Measurements from ENCODE around the gene IFNL2.
"Not testable (repeated sequence)": the region's sequence is repeated elsewhere in the genome, so short reads cannot be mapped to it uniquely, and the experiment has no call there.

The IFNL2 gene

DNA sequence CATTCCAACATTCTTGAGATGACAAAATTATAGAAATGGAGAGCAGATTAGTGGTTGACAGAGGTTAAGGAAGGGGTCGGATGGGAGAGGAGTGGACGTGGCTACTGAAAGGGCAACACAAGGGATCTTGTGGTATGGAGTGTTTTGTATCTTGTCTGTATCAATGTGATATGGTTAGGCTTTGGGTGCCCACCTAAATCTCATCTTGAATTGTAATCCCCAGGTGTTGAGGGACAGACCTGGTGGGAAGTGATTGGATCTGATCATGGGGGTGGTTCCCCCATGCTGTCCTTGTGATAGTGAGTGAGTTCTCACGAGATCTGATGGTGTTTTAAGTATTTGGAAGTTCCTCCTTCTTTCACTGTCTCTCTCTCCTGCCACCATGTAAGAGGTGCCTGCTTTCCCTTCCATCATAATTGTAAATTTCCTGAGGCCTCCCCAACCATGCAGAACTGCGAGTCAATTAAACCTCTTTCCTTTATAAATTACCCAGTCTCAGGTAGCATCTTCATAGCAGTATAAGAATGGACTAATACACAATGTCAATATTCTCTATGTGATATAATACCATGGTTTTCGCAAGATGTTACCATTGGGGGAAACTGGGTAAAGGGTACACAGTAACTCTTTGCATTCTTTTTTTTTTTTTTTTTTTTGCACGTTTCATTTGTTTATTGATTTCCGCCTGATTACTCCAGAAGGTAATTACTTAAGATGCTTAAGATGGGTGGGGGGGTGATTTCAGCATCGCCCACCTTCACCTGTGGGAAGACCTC, 14.6 kb upstream of the IFNL2 start:
- no peak for DNase-seq

DNA sequence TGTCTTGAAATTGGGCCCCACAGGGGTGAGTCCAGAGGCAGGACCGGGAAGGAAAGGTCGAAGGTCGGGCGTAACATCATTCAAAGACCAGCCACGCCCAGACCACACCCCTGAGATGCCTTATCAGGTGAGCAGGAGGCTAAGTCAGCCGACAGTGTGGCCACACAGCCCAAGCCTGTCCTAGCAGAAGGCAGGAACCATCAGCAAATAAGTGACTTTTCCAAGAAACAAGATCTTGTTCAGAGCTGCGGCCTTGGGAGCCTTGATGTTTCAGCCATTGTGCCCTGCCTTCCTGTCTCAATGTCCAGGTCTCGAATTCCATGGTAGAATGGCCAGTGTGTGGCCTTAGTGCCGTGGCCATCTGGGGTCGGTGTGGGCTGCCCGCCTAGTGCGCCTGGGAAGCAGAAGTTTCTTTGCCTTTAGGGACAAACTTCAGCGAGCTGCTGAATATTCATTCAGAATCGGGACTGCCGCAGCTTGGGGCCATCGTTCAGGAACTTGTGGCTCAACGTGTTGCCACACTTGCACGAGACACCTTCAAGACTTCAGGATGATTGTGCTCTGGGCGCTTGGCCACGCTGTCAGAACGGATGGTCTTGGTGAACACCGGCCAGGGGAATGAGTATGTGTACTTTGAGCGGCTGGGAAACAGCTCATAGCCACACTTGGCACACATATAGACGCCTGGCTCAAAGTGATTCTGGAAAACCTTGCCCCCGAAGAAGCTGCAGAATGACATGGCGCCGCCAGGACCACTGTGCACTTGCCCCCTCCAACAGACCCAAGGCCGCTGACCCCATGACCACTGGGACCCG, 13.5 kb upstream of the IFNL2 start:
- DNase-seq: no peak

DNA sequence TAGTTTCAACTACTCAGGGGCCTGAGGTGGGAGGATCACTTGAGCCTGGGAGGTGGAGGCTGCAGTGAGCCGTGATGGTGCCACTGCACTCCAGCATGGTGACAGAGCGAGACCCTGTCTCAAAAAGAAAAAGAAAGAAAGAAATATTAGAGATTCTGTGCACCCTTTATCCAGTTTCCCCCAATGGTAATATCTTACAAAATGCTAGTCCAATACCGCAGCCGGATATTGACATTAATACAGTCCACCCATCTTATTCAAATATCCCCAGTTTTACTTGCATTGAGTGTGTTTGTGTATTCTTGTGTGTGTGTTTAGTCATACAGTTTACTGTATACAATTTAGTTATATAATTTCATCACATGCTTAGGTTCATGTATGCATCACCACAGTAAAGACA, 11.0 kb upstream of the IFNL2 start:
- no peak for DNase-seq

DNA sequence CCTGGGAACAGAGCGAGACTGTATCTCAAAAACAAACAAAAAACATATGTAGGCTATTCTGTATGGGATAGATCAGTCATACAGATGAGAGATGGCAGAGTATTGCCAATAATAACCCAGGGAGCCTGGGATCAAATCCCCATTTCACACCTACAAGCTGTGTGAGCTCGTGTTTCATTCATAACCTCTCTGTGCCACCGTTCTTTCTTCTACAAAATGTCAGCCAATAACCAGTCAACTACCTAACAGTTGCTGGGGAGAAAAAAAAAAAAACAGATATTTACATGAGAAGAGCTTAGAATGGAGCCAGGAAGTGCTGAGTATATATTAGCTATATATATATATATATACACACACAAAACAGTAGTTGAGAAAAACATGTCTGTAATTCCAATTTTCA, 6.5 kb upstream of the IFNL2 start:
- no peak for DNase-seq

DNA sequence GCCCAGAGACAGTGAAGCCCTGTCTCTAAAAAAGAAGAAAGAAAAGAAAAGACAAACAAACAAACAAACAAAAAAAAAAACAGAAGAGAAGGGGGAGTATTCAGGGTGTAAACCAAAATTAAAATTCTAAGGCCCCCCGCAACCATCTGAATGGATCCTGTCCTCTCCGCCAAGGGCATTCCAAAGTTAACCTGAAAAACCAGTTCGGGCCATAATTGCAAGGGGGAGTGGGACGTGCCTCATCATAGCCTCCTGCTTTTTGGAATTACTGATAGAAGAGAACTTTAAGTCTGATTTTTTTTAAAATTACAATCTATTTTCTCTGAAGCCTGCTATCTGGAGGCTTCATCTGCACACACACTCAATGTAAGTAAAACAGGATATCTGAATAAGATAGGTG, 5.7 kb upstream of the IFNL2 start:
- DNase-seq: no peak

DNA sequence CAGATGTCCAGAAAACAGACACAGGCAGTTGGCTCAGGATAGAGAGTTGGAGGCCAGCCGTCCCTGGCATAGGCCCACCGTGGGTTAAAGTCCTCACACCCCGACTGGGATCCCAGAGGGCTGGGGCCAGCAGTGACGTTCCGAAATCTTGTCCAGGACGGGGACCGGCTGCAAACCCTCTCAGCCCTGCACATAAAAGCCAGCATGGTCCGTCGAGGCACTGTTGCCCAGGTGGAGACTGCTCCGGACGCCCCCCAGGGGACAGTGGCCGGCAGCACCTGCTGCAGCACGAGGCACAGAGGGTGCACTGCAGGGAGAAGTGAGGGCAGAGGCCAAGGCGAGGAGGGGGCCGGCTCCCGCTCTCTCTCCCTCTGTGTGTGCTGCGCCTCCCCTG, 4.3 kb upstream of the IFNL2 start:
- no peak for DNase-seq

DNA sequence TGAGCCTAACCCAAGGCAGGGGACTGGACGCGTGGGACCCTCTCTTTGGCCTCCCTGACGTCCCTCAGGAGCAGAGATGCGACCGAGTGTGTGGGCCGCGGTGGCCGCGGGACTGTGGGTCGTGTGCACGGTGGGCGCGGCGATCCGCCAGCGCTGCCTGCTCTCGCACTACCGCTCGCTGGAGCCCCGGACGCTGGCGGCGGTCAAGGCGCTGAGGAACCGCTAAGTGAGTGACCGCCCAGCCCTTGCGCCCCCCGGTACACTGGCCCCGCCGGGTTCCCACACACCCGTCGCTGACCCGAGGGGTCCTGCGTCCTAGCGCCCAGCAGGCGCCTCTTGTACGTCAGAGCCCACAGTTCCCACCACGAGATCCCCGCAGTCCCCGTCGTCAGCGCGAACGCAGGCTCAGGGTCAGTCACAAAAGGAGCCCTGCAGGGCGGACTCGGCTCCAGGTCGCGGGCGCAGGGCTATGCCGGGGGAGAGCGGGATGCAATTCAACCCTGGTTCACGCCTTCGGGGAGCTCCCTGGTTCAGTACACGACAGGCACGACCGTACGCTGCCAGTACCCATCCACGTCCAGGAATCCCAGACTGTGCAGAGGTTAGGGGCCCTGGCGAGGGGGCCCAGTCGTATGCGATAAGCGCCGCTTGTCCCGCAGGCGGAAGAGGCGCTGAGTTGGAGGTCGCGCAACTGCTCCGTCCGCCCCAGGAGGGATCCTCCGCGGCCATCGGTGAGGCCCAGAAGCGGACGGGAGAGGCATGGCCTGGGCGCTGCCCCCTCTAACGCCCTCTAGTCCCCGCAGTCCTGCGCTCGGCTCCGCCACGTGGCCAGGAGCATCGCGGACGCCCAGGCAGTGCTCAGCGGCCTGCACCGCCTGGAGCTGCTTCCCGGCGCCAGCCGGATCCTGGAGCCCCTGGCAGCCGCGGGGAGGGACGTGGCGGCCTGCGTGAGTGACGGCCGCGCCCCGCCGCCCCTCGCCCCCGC, 3.6 kb upstream of the IFNL2 start:
- DNase-seq: no peak

DNA sequence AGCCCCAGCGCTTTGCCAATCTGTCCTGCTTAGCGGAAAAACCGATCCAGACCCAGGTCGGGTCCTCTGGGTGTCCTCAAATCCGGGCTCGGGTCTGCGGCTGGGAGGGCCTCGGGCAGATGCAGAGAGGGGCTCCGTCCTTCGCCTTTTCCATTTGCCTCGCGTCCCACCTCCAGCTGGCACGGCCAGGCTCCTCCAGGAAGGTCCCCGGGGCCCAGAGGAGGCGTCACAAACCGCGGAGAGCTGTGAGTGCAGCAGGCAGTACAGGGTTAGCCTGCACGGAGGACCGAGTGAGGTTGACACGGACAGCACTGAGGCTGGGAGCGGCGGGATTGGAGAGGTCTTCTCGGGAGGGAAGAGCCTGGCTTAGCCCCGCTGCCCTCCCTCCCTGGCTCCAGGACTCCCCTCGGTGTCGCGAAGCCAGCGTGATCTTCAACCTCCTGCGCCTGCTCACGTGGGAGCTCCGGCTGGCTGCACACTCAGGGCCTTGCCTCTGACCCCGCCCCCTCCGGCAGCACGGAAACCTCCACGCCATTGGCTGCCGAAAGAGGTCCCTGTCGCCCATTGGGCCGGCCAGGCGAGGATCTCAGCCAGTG, 2.8 kb upstream of the IFNL2 start:
- no peak for DNase-seq

DNA sequence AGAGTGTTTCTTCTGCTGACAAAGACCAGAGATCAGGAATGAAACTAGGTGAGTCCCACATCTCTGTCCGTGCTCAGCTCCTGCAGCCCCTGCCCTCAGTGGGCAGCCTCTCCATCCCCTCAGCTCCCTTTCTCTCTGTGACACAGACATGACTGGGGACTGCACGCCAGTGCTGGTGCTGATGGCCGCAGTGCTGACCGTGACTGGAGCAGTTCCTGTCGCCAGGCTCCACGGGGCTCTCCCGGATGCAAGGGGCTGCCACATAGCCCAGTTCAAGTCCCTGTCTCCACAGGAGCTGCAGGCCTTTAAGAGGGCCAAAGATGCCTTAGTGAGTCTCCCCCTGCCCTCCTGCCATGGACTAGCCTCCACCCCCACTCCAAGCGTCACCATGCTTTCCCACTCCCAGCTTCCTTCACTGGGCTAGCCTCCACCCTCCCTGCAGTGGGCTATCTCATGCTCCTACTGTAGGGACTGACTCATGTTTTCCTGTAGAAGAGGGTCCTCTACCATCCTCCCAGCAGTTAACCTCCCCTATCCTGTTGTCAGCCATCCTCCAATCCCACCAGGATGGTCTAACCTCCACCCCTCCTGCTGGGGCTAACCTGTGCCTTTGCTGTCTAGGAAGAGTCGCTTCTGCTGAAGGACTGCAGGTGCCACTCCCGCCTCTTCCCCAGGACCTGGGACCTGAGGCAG, 481 bp downstream of the IFNL2 start:
- DNase-seq: not testable (repeated sequence)

DNA sequence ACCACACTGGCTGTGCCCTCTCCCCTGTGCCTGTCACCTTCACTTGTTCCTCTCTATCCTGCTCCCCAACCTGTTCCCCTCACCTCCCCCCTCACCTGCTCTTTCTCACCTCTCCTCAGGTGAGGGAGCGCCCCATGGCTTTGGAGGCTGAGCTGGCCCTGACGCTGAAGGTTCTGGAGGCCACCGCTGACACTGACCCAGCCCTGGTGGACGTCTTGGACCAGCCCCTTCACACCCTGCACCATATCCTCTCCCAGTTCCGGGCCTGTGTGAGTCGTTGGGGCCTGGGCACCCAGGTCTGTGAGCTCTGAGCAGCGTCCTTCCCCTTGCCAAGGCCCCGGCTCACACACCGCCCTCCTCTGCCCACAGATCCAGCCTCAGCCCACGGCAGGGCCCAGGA, 1.2 kb downstream of the IFNL2 start:
- not testable (repeated sequence) for DNase-seq

DNA sequence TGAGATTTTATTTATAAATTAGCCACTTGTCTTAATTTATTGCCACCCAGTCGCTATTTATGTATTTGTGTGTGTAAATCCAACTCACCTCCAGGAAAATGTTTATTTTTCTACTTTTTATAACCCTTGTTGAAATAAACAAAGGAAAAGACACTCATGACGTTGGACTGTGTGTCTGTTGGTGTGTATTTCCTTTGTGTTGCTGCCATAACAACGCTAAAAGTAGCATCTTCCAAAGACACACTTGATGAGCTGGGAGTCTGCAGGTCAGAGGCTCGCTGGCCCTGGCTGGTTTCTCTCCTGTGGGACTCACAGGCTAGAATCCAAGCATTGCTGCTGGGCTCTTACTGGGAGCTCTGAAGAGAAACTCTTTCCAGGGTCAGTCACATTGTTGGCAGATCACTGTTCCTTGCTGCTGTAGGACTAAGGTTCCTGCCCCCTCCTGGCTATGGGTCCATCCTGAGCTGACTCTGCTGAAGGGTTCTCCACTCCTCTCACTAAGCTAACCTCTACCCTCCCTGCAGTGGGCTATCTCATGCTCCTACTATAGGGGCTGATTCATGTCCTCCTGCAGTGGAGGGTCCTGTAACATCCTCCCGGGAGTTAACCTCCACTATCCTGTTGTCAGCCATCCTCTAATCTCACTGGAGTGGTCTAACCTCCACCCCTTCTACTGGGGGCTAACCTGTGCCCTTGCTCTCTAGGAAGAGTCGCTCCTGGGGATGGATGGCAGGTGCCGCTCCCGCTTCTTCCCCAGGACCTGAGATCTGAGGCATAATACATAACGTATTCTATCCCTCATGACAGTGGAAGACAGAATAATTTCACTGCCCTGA, 2.1 kb downstream of the IFNL2 start:
- DNase-seq: no peak

DNA sequence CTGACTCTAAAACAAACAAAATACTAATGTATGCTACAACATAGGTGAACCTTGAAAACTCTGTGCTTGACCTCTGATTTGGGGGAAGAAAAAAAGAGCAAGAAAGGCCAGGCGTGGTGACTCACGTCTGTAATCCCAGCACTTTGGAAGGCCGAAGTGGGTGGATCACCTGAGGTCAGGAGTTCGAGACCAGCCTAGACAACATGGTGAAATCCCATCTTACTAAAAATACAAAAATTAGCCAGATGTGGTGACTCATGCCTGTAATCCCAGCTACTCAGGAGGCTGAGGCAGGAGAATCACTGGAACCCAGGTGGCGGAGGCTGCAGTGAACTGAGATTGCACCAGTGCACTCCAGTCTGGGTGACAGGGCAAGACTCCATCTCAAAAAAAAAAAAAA, 5.7 kb downstream of the IFNL2 start:
- peak; percentile 24 for DNase-seq

DNA sequence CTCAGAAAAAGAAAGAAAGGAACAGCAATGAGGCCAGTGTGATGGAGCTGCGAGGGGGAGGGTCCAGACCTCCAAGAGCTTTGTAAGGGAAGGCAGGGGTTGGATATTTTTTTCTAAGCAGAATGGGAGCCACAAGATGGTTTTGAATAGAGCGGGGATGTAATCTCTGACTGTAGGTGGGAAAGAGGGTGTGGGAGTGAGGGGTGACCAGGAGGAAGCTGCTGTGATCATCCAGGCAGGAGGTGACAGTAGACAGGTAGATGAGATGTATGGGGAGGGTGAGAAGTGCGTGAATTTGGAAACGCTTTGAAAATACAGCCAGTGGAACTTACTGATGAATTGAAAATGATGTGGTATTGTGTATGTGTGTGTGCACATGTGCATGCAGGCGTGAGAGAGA, 7.4 kb downstream of the IFNL2 start:
- no peak for DNase-seq

DNA sequence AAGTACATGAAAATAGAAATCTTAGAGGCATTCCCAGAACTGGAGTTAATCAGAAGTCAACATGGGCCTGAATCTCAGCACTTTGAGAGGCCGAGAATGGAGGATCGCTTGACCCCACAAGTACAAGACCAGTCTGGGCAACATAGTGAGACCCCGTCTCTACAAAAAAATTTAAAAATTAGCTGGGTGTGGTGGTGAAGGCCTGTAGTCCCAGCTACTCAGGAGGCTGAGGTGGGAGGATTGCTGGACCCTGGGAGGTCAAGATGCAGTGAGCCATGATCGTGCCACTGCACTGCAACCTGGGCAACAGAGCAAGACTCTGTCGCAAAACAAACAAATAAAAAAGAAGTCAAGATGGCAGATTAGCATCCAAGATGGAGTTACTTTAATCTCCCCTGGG, 8.5 kb downstream of the IFNL2 start:
- DNase-seq: no peak

DNA sequence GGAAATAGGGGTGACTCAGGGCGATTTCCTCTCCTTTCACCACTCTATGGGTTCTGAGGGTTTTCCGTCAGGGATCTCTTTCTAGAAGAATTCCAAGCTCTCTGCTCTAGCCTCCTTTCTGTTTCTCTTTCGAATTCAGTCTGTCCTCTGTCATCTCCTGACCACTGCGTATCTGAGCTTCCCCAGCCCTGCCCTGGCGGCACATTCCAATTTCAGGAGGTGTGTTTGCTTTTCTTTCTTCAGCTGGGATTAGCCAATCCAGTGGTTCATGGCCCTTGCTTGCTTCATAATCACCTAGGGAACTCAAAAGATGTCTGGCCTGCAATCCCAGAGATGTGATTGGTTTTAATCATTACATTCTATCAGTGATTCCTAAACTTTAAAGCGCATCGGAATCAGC, 9.4 kb downstream of the IFNL2 start:
- DNase-seq: no peak

DNA sequence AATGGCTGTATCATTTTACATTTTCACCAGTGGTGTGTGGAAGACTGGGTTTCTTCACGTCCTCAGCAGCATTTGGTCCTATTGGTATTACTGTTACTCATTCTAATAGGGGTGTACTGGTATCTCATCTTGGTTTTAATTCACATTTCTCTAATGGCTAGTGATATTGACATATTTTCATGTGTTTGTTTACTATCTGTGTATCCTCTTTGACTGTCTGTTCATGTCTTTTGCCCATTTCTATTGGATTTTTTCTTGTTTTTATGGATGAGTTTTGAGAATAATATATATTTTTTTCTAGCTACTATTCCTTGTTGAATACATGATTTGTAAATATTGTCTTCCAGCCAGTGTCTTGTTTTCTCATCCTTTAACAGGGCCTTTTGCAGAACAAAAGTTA, 13.8 kb downstream of the IFNL2 start:
- DNase-seq: no peak

DNA sequence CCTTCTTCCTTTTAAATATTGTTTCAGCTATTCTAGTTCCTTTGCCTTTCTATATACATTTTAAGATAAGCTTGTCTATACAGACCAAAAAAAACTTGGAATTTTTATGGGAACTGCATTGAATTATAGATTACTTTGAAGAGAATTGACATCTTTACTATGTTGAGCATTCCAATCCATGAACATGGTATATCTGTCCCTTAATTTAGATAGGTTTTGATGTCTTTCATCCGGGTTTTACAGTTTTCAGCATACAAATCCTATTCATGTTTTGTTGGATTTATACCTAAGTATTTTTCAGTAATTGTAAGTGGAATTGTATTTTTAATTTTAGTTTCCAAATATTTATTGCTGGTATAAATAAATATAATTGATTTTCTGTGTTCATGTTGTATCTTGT, 15.8 kb downstream of the IFNL2 start:
- no peak for DNase-seq

DNA sequence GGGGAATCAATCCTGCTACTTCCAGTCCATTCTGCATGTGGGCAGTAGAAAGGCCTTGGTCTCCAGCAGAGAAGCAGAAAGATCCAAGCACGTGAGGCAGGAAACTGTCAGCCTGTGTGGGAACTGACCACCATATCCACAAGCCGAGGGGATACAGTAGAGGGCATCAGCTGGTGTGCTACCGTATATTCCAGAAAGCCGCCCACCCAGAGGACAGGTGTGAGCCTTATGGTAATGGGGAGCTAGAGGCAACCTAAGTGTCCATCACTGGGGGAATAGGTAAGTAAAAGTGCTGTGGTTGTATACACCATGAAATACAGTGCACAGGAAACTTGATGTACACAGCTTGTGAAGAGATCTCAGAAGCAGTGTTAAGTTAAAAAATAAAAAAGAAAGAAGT, 25.2 kb downstream of the IFNL2 start:
- DNase-seq: peak; percentile 16

DNA sequence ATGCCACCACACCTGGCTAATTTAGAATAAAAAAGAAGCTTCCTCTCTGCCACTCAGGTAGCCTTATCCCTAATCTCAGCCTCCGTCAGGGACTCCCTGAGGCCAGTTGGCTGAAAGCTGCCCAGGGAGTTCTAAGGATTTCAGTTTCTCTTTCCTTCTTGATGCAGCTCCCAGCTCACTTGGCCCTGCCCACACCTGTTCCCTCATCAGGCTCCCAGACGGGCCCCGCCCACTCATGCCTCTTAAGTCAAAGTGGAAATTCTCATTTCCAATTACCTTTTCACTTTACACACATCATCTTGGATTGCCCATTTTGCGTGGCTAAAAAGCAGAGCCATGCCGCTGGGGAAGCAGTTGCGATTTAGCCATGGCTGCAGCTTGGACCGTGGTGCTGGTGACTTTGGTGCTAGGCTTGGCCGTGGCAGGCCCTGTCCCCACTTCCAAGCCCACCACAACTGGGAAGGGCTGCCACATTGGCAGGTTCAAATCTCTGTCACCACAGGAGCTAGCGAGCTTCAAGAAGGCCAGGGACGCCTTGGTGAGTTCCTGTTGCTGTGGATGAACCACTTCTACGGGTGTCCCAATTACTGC, 28.0 kb downstream of the IFNL2 start, which contains the start of gene IFNL1:
Gene IFNL1 (plus strand): TSS at position 353 of the 591 bp plus-strand sequence. CDS start 15 bp downstream, at position 368.
- DNase-seq: peak; percentile 49

DNA sequence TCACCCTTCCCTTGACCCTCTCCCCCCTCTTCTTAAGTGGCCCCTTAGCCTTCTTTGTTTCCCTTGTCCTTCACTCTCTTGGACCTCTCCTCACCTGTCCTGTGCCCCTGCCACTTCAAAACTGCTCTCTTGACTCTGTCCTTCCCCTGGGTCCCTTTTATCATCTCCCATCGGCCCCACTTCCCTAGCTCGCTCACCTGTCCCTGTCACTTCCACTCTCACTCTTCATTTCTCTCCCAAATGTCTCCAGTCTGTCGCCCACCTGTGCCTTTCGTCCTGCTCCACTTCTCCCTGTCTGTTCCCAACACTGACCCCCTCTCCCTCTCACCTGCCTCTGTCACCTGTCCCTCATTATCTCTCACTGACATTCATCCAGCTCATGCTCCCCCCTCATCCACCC, 28.7 kb downstream of the IFNL2 start:
- DNase-seq: peak; percentile 48
